CD4-positive, alpha-beta T cell (primary cell): Measurements from ENCODE around the gene PRX. TPM values are rescaled to one million over a fixed set of nuclear protein-coding genes. Genes with fewer than 3 reads are reported as not detected.
"Not testable (repeated sequence)": the region's sequence is repeated elsewhere in the genome, so short reads cannot be mapped to it uniquely, and the experiment has no call there.

ENCODE experiments used
- ATAC-seq: fragments of 200-7000 bp; cut with Tn5 transposase; one replicate; pipeline ENCODE4 v1.10.0; 2022; ENCODE audit warnings: mild to moderate bottlenecking; ENCODE audit not compliant: poor library complexity
- CTCF ChIA-PET: fragments of 350-600 bp; sonication (Branson Sonifier 250); formaldehyde crosslinking; loops from one replicate; lab custom pipeline; 2021; ENCODE audit warnings: antibody characterized with exemption, inconsistent platforms; lab: Charles Lee
- POLR2A ChIA-PET: fragments of 350-600 bp; sonication (Branson Sonifier 250); formaldehyde crosslinking; loops from one replicate; lab custom pipeline; 2021; ENCODE audit warnings: antibody characterized with exemption, inconsistent platforms; lab: Charles Lee
- DNase-seq, 14 experiments: peaks; one replicate each; pipeline ENCODE4 v3.0.0-alpha.2; 2013 to 2020; ENCODE audit warnings: mixed read lengths in 2 of 14
- H3K27ac ChIP-seq, 2 donors: one replicate each; pipeline versions ENCODE4 v1.5.1 to v1.7.0; 2013; ENCODE audit warnings: low read length in 2 of 2, low read depth in 1 of 2, mild to moderate bottlenecking in 1 of 2
- H3K27me3 ChIP-seq, 2 experiments: 1 replicate in 1 of 2; 2 replicates in 1 of 2; pipeline versions ENCODE4 v1.6.1 to v1.7.0; 2013; ENCODE audit warnings: low read length in 2 of 2, control low read depth in 1 of 2, mild to moderate bottlenecking in 1 of 2, moderate library complexity in 1 of 2; ENCODE audit not compliant: insufficient read depth in 2 of 2, control insufficient read depth in 1 of 2
- H3K36me3 ChIP-seq: one replicate; pipeline ENCODE4 v1.6.1; 2013; ENCODE audit warnings: low read length, control low read depth; ENCODE audit not compliant: insufficient read depth
- H3K4me1 ChIP-seq: one replicate; pipeline ENCODE4 v1.6.1; 2013; ENCODE audit warnings: low read length, control low read depth; ENCODE audit not compliant: insufficient read depth
- H3K4me3 ChIP-seq: one replicate; pipeline ENCODE4 v1.5.1; 2013; ENCODE audit warnings: mild to moderate bottlenecking, low read length, moderate library complexity
- H3K9me3 ChIP-seq, 2 experiments: 1 replicate in 1 of 2; 2 replicates in 1 of 2; pipeline versions ENCODE4 v1.6.1 to v1.7.0; 2013; ENCODE audit warnings: low read length in 2 of 2, mild to moderate bottlenecking in 2 of 2, control low read depth in 1 of 2, moderate library complexity in 1 of 2; ENCODE audit not compliant: control insufficient read depth in 1 of 2, insufficient read depth in 1 of 2
- H3K27ac Mint-ChIP-seq: one replicate; pipeline ENCODE4 v1.8.0; 2020; ENCODE audit warnings: mixed read lengths
- H3K27me3 Mint-ChIP-seq: one replicate; pipeline ENCODE4 v1.8.0; 2021; ENCODE audit warnings: mixed read lengths
- H3K36me3 Mint-ChIP-seq: one replicate; pipeline ENCODE4 v1.8.0; 2021; ENCODE audit warnings: low read depth, mixed read lengths
- H3K4me1 Mint-ChIP-seq: one replicate; pipeline ENCODE4 v1.8.0; 2021; ENCODE audit warnings: low read depth, mixed read lengths
- H3K4me3 Mint-ChIP-seq: one replicate; pipeline ENCODE4 v1.8.0; 2020; ENCODE audit warnings: mild to moderate bottlenecking, mixed read lengths
- H3K9me3 Mint-ChIP-seq: one replicate; pipeline ENCODE4 v1.8.0; 2020; ENCODE audit warnings: mixed read lengths
- intact Hi-C, 2 experiments: fragments of 100-400 bp; cut with DNase I in 1 of 2; cut with micrococcal nuclease in 1 of 2; formaldehyde crosslinking; loops; one replicate each; pipeline versions ENCODE4 v1.15.1 to v1.9.0; 2023 to 2025; cut with DNase I, micrococcal nuclease
- total RNA-seq, 174 experiments: library from RNA in 2 of 174; stranded (reverse) in 2 of 174; gene quantifications; one replicate each; pipeline ENCODE4 v1.2.3 and lab custom pipeline; 2021 to 2026
- TF ChIP-seq, protein P1 (sequence below): fragments of 200-600 bp; IDR thresholded peaks from one replicate; pipeline ENCODE4 v1.8.0; 2022; ENCODE audit warnings: antibody characterized with exemption, mild to moderate bottlenecking

Gene PRX
- total RNA-seq, 2 experiments from 2014 or later = 1.5 TPM

DNA sequence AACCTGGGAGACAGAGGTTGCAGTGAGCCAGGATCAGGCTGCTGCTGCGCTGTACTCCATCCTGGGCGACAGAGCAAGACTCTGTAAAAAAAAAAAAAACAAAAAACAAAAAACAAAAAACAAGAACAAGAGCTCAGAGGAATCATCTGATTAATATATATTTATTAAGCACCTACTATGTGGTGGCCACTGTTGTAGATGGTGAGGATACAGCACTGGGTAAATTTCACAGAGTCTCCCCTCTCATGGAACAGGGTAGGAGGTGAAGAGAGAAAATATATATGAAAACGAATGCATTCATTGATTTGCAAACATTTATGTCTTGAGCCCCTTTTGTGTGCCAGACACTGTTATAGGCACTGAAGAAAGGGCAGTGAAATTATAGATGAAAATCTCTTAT, 18.5 kb upstream of the PRX start:
- H3K27me3 ChIP-seq = no peaks in the 10 kb centered on the region
- H3K36me3 ChIP-seq = no peaks in the 10 kb centered on the region
- Mint-ChIP-seq H3K9me3 (no peaks in the 10 kb centered on the region), H3K36me3 (peaks cover 4% of the 10 kb centered on the region), H3K4me3 (no peak overlapping the region), H3K27ac (no peak overlapping the region), H3K27me3 (no peaks in the 10 kb centered on the region), H3K4me1 (peaks cover 14% of the 10 kb centered on the region)
- no peak overlapping the region for H3K27ac ChIP-seq
- ChIA-PET CTCF (no interaction called here), POLR2A (interaction anchor here (4.2 kb wide), 1 partner anchor 12 kb away, joined by 23 read pairs; the partner anchor contains the start of gene SERTAD3)
- DNase-seq = no peak
- no peaks in the 10 kb centered on the region for H3K9me3 ChIP-seq
- no peak overlapping the region for H3K4me3 ChIP-seq
- TF ChIP-seq, protein P1, sequence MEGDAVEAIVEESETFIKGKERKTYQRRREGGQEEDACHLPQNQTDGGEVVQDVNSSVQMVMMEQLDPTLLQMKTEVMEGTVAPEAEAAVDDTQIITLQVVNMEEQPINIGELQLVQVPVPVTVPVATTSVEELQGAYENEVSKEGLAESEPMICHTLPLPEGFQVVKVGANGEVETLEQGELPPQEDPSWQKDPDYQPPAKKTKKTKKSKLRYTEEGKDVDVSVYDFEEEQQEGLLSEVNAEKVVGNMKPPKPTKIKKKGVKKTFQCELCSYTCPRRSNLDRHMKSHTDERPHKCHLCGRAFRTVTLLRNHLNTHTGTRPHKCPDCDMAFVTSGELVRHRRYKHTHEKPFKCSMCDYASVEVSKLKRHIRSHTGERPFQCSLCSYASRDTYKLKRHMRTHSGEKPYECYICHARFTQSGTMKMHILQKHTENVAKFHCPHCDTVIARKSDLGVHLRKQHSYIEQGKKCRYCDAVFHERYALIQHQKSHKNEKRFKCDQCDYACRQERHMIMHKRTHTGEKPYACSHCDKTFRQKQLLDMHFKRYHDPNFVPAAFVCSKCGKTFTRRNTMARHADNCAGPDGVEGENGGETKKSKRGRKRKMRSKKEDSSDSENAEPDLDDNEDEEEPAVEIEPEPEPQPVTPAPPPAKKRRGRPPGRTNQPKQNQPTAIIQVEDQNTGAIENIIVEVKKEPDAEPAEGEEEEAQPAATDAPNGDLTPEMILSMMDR = no peak
- intact Hi-C loops = no loop called here
- peaks cover 15% of the 10 kb centered on the region for H3K4me1 ChIP-seq
- no peak for ATAC-seq

DNA sequence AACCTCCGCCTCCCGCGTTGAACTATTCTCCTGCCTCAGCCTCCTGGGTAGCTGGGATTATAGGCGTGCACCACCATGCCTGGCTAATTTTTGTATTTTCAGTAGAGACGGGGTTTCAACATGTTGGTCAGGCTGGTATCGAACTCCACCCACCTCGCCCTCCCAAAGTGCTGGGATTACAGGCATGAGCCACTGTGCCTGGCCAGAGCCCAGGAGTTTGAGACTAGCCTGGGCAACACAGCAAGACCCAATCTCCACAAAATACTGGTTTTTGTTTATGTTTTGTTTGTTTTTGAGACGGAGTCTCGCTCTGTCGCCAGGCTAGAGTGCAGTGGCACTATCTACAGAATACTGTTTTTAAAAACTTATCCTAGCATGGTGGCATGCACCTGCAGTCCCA, 17.1 kb upstream of the PRX start:
- H3K9me3 Mint-ChIP-seq, H3K36me3 Mint-ChIP-seq, DNase-seq, H3K4me3 Mint-ChIP-seq, intact Hi-C loops, H3K27me3 Mint-ChIP-seq, ATAC-seq, H3K36me3 ChIP-seq, H3K27ac Mint-ChIP-seq, H3K4me3 ChIP-seq, H3K27ac ChIP-seq, H3K27me3 ChIP-seq, H3K9me3 ChIP-seq: not testable (repeated sequence)
- peaks cover 18% of the 10 kb centered on the region for H3K4me1 Mint-ChIP-seq
- CTCF ChIA-PET = interaction anchor here (1.2 kb wide), 1 partner anchor 10 kb away, joined by 3 read pairs; no protein-coding TSS in a partner anchor
- peaks cover 21% of the 10 kb centered on the region for H3K4me1 ChIP-seq
- POLR2A ChIA-PET = interaction anchor here (0.7 to 4.2 kb wide), 2 partner anchors 13 to 15 kb away, joined by 3 to 23 read pairs; partner anchors contain the start of gene SERTAD3

DNA sequence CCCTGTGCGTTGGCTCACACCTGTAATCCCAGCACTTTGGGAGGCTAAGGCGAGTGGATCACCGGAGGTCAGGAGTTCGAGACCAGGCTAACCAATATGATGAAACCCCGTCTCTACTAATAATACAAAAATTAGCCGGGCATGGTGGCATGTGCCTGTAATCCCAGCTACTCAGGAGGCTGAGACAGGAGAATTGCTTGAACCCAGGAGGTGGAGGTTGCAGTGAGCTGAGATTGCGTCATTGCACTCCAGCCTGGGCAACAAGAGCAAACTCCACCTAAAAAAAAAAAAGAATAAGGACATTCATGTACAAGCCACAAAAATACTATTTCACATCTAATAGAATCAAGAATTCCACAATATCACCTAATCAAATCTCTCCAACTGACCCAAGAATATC, 15.0 kb upstream of the PRX start:
- POLR2A ChIA-PET = not testable (repeated sequence)

DNA sequence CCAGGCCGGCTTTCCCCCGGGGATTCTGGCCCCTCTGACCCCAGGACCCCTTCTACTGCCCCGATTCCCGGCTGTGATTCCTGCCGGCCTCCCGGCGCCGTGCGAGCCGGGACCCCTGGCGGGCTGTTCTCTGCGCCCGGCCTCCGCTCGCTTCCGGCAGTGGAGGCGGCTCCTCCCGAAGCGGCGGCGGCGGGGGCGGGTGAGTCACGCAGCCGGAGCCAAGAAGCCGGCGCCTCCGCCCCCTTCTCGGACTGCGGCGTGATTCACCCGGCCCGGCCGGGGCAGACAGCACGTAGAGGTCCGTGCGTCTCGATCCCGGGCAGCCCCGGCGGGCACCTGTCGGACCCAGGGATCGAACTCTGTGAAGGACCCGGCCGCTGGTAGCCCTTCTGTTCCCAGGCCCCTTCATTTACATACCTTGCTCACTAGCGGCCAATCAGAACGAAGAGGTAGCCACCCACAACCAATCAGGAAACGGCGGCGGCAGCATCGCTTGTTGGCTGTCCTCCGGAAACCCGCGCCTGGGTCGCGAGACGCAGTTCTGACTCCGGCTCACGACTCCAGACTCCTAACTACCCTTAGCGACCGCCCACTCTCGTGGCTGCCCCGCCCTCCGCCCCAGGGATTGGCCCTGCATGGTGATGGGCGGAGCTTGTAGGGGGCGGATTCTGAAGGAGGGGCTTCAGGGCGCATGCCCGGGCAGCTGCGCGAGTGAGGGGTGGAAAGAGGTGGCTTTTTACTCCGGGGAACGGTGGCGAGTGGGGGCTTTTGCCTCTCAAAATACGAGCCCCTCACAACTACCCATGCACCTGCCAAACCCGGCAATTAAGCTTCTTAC, 12.5 kb upstream of the PRX start, which contains the start of gene SERTAD1:
SERTAD1 (minus strand) TSS at position 543 of the 838 bp plus-strand sequence. CDS start 2,446 bp downstream, outside the sequence.
- Histone ChIP-seq H3K9me3 (no peaks in the 10 kb centered on the region), H3K4me1 (peaks cover 45% of the 10 kb centered on the region), H3K27ac (peak within 1 kb of the TSS; percentile 90), H3K27me3 (no peaks in the 10 kb centered on the region), H3K36me3 (peaks cover 11% of the 10 kb centered on the region), H3K4me3 (peak within 1 kb of the TSS; percentile 89)
- ATAC-seq (peak; percentile 89), DNase-seq (peak; percentile 100)
- no peaks in the 10 kb centered on the region for H3K27me3 Mint-ChIP-seq
- no peaks in the 10 kb centered on the region for H3K9me3 Mint-ChIP-seq
- peak within 1 kb of the TSS; percentile 99 for H3K4me3 Mint-ChIP-seq
- TF ChIP-seq, protein P1 = peak; percentile 67
- peaks cover 23% of the 10 kb centered on the region for H3K36me3 Mint-ChIP-seq
- POLR2A ChIA-PET = interaction anchor here (0.6 to 6.3 kb wide), 18 partner anchors 8 to 838 kb away, joined by 3 to 71 read pairs (median 5); partner anchors contain the start of genes AKT2, BLVRB, C19orf47 and HNRNPUL1
- intact Hi-C loops = loop anchor here (1.0 to 10.0 kb wide), 7 partner anchors 15 to 591 kb away; partner anchors contain the start of genes AKT2 (in 1 of the 2), DYRK1B (in 1 of the 2), SERTAD3 (in 1 of the 2) and SPTBN4 (in 1 of the 2)
- peaks cover 36% of the 10 kb centered on the region for H3K4me1 Mint-ChIP-seq
- CTCF ChIA-PET = interaction anchor here (2.3 to 2.4 kb wide), 2 partner anchors 15 to 39 kb away, joined by 7 to 14 read pairs; partner anchors contain the start of gene BLVRB
- H3K27ac Mint-ChIP-seq = peak within 1 kb of the TSS; percentile 91

More for the DNA sequence above, 15.0 kb upstream of the PRX start:
- H3K9me3 Mint-ChIP-seq, CTCF ChIA-PET, ATAC-seq, H3K4me3 ChIP-seq, H3K27me3 Mint-ChIP-seq, H3K36me3 ChIP-seq, DNase-seq, H3K27ac ChIP-seq, H3K4me3 Mint-ChIP-seq, H3K27me3 ChIP-seq, H3K9me3 ChIP-seq, H3K27ac Mint-ChIP-seq: not testable (repeated sequence)
- intact Hi-C loops = loop anchor here in 1 of 2 experiments (5.0 to 10.0 kb wide), 2 partner anchors 141 to 593 kb away; partner anchors contain the start of genes AKT2 and DYRK1B
- peaks cover 27% of the 10 kb centered on the region for H3K4me1 ChIP-seq
- Mint-ChIP-seq H3K4me1 (peaks cover 24% of the 10 kb centered on the region), H3K36me3 (peaks cover 16% of the 10 kb centered on the region)
